Activated CD8-positive, alpha-beta memory T cell treated with anti-CD3 and anti-CD28 coated beads for 36 hours (primary cell): ENCODE data around the gene EFR3B. TPM values are rescaled to one million over a fixed set of nuclear protein-coding genes. Genes with fewer than 3 reads are reported as not detected.
"Not testable (repeated sequence)": the region's sequence is repeated elsewhere in the genome, so short reads cannot be mapped to it uniquely, and the experiment has no call there.

ENCODE experiments used
- CTCF ChIA-PET: fragments of 350-600 bp; sonication (Branson Sonifier 250); formaldehyde crosslinking; loops from one replicate; lab custom pipeline; 2021; ENCODE audit warnings: antibody characterized with exemption; lab: Charles Lee
- POLR2A ChIA-PET: fragments of 350-600 bp; sonication (Branson Sonifier 250); formaldehyde crosslinking; loops from one replicate; lab custom pipeline; 2021; ENCODE audit warnings: antibody characterized with exemption; lab: Charles Lee
- total RNA-seq, 2 experiments: library from RNA; stranded (reverse); gene quantifications; one replicate each; pipeline ENCODE4 v1.2.3, GENCODE V29; 2021

EFR3B gene
- total RNA-seq, 2 experiments from 2014 or later: 0.17 to 0.25 TPM

DNA sequence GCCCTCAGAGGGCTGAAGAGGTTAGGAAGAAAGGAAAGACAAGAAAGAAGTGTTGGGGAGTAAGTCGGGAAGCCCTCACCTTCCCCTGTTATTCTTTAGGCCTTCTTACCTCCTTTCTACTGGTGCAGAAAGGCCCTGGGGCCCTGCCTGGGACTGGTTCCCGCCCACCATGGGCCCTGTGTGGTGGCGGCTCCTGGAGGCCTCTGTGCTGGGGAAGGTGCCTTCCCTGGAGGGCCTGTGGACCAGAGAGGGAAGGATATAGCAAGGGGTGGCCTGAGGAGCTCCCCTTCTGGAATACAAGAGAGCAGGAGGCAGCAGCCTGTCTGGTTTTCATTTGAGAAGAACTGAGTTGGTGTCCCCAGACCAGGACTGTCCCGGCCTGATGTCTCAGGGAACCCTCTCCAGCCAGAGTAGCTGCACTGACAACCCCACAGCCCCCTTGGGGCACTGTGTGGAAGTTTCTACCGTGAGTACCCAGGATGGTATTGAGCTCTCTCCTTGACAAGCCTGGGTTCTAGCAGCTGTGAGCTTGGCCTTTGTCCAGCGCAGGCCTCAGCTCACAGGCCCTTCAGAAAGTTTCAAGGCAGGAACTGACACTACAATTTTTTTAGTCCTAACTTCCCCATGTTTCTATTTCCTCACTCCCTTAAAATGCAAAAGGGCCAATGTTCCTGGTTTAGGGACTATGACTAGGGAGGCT, 47.1 kb downstream of the EFR3B start:
- CTCF ChIA-PET: interaction anchor here (0.5 kb wide), 2 partner anchors 54 to 487 kb away, joined by 3 read pairs; no protein-coding TSS in a partner anchor
- POLR2A ChIA-PET: interaction anchor here (0.6 kb wide), 1 partner anchor 25 kb away, joined by 3 read pairs; no protein-coding TSS in a partner anchor

DNA sequence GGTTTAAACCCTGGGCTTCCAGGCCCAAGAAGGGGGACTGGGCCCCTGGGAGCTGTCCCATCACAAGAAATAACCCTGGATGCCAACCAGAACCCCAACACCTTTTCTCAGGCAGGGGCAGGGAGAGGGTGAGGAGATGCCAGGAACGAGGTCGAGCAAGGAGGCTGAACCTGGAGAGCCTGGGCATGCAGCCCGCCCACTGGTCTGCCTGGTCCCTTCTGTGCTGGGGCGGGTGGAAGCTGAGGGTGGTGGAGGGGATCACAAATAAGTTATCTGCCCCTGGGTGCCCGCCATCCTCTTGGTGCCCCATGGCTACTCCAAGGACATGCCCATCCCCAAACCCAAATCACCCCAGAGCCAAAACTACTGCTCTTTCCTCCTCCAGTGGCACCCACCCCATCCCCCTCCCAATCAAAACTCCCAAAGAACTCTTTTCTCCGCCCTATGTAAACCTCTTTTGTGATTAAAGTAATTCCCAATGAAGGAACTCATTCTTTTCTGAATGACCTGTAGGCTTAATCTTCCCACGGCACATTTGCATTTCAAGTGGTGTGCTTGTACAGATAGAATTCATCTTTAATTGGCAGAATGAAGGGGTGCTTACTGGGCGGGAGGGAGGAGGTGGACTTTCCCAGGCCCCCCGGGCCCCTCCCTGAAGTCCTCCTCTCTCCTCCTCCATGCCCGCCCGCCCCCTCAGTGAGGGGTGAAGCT, 47.9 kb downstream of the EFR3B start:
- POLR2A ChIA-PET: no interaction called here
- CTCF ChIA-PET: interaction anchor here (0.5 kb wide), 1 partner anchor 486 kb away, joined by 3 read pairs; no protein-coding TSS in a partner anchor

DNA sequence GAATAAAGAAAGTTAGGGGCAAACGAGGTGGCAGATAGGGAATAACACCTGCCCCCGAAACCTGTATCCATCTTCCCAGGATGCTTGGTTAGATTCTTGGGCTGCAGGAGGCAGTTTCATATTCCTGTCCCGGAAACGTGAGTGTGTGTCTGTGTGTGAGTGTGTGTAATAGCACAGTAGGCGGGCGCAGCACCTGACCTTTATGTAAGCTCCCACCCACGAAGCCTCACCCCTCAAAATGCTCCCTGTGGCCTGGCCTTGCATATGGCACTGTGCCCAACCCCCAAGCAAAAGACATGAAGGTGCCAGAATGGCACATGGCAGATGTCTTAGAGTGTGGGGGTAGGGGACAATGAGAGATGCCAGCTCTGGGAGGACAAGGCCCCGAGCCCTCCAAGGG, 48.9 kb downstream of the EFR3B start:
- ChIA-PET CTCF (no interaction called here), POLR2A (no interaction called here)

DNA sequence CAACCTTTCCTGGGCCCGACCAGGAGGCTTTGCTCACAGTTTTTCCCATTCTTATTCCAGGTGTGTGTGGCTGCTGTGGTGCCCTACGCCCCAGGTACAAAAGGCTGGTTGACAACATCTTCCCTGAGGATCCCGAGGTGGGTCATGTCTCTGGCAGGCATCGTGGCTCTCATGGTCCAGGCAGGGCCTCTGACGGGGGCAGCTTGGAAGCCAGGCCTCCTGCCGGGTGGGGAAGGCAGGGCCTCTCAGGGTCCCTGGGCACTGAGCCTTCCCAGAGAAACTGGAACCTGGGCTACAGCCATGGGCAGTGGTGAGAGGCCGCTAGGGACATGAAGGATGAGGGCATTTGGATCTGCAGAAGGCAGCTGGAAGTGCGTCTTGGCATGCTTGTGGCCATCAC, 49.4 kb downstream of the EFR3B start:
- ChIA-PET POLR2A (no interaction called here), CTCF (no interaction called here)

DNA sequence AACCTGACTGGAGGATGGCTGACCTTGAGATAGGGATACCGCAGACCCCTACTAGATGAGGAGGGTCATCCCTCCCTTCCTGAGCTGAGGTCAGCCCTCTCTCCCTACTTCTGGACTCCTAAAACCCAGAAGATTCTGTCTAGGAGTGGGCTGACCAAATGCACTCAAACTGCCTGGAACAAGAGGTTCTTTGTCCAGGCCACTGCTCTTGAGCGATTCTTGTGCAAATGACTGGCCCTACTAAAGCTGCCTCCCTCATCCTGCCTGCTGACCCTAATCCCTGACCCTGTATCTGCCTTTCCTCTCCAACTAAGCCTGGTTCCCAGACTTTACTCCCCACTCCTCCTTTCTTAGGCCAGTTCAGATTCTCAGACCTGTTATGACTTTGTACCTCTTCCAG, 56.2 kb downstream of the EFR3B start:
- ChIA-PET CTCF (interaction anchor here (0.7 kb wide), 1 partner anchor 10 kb away, joined by 3 read pairs; no protein-coding TSS in a partner anchor), POLR2A (no interaction called here)

DNA sequence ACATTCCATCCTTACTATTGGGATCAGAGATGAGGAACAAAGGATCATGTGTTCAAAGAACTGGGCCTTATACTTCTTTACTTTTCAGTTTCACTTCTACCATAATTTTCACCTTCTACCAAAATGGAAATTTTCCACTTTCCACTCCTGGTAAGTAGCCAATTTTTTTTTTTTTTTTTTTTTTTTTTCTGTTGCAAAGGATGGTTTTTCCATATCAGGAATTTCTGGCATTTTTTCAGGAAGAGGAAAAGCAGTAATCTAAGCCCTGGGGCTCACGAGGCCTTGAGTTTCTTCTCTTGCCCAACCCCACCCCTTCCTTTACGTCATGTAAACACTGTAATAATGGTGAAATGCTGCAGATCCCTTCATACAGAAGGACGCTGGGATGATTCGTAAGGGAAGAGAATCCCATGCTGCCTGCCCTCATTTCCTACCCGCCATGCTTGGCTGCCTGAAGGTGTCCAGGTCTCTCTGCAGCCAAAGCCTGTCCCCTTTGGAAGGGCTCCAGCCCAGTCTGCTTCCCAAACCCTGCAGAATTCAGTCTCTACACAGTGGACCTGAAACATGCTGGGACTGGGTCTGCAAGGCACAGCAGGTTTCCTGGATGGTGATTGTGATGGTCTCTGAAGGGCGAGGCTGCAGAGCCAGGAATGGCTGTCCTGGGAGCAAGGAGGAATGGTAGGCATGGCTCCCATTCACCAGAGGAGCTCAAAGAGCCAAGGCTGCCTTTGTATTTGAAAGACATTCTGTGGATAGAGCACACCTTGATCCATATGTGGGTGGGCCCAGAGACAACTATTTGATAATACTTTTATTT, 57.0 kb downstream of the EFR3B start:
- POLR2A ChIA-PET: no interaction called here
- CTCF ChIA-PET: no interaction called here

DNA sequence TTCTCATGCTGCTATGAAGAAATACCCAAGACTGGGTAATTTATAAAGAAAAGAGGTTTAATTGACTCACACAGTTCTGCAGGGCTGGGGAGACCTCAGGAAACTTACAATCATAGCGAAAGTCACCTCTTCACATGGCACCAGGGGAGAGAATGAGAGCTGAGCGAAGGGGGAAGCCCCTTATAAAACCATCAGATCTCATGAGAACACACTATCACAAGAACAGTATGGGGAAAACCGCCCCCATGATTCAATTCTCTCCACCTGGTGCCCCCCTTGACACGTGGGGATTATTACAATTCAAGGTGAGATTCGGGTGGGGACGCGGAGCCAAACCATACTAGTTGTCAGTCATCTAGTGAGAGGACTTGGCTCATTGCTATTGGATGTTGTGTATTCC, 60.5 kb downstream of the EFR3B start:
- POLR2A ChIA-PET: not testable (repeated sequence)
- CTCF ChIA-PET: interaction anchor here (0.7 kb wide), 1 partner anchor 132 kb away, joined by 3 read pairs; no protein-coding TSS in a partner anchor

DNA sequence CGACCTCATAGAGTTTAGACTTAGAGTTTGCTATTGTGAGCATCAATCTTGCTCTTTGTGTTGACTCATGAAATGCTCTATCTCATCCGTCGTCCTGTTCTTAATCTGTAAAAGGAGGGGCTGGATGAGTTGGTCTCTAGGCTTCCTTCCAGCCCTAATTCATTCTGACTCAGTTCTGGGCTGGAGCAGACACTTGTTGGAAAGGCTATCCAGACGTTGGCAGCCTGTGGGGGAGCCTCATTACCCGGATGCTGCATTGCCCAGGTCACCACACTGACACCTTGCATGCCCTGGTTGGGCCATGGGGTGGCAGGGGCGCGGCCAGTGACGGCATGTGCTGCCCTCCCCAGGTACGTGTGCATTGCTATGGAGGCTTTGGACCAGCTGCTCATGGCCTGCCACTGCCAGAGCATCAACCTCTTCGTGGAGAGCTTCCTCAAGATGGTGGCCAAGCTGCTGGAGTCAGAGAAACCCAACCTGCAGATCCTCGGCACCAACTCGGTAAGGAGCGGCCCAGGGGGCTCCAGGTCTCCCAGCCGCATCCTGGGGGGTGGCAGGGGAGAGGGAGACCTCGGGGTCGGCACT, 61.5 kb downstream of the EFR3B start:
- CTCF ChIA-PET: no interaction called here
- POLR2A ChIA-PET: no interaction called here

DNA sequence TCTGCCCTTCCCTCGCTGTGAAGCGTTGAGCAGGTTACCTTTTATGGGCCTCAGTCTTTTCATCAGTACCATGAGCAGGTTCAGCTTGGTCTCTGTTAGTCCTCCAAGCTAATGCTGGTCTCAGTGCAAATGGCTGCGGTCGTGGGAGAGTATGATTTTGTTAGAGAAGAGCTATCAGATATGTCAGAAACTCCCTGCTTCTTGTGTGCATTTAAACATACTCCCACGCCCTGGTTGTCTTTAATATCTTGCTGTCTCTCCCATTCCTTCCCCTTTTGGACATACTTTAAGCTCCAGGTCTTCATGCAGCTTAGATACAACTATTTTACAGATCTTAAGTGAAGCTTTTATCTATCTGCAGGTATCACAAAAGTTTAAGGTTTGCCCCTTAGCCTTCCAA, 62.9 kb downstream of the EFR3B start:
- POLR2A ChIA-PET: no interaction called here
- CTCF ChIA-PET: interaction anchor here (1.0 kb wide), 1 partner anchor 24 kb away, joined by 3 read pairs; no protein-coding TSS in a partner anchor

DNA sequence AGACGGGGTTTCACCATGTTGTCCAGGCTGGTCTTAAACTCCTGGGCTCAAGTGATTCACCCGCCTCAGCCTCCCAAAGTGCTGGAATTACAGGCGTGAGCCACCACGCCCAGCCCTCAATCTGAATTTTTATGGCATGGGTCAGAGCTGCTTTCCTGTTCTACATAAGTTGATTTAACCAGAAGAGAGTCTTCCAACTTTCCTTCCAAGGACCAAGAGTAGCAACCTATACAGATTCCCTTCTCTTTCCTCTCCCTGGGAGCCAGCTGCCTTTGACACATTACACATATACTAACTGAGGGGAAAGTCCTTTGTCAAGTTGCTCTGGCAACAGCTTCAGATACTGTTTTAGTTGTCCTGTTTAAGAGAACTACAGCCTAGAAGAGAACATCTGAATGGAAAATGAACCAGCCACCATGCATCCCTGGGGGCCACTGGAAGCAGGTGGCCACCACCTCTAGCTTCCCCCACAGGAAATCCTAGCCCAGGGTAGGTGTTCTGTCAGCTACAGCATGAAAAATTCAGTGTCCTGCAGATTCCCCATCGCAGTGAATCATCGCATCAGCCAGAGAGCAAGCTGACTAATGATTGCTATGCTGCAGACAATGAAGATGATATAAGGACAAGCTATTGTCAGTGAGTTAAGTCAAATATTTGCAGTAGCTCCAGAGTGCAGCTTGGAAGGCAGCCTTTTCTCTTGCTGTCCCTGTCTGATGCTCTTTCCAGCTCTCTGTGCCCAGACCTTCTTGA, 63.6 kb downstream of the EFR3B start:
- ChIA-PET POLR2A (no interaction called here), CTCF (interaction anchor here (1.0 kb wide), 1 partner anchor 23 kb away, joined by 3 read pairs; no protein-coding TSS in a partner anchor)

DNA sequence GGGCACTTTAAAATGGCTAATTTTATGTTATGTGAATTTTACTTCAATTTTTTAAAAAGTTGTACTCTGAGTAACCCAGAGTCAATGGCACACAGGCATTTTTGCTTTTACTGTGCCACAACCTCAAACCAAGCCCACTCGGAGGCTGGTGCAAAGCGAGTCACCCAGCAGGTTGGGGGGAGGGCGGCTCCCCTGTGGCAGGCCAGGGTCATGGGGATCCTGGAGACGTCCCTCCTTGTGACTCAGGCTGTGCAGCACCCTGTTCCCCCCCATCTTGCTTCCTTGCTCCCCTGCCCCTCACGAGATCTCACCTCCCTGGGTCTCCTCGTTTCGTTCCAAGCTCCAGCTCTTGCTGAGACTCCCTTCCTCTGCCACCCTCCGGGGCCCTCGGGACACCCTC, 67.9 kb downstream of the EFR3B start:
- ChIA-PET POLR2A (no interaction called here), CTCF (no interaction called here)

DNA sequence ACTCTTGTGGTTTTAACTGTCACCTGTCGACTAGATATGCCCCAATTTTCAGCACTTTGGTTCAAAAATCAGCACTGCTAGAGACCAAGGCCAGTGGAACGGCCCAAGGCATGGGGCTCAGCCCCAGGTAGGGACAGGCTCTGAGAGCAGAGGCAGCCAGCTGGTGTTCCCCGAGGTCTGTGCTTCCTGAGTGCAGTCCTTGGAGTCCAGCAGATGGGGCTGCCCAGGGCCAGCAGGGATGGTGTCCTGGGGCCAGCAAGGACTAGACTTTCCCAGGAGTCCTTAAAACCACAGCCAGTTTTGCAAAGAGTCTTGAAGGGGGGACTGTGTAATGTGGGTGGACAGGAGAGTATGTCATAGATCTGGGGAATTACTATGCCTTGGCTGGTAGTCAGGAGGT, 70.2 kb downstream of the EFR3B start:
- CTCF ChIA-PET: no interaction called here
- POLR2A ChIA-PET: no interaction called here

DNA sequence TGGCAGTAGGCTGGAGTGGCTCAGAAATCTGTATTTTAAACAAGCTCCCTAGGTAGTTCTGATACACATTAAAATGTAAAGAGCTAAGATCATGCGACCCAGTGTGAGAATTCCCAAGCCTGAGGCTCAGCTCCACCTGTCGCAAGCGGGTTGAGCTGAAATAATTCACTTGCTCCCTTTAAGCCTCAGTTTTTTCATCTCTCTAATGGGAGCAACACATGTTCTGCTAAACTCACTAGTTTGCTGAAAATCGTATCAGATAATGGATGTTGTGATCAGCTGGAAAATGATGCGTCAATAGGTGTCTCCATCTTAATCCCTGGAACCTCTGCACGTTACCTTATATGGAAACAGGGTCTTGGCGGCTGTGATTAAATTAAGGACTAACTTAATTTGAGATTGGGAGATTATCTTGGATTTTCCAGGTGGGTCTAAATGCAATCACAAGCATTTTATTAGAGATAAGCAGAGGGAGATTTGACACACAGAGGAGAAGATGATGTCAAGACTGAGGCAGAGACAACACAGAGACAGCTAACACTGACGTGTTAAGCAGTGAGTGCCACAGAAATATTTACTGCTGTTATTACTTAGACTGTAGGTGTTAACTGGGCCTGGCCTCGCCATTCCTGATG, 73.5 kb downstream of the EFR3B start:
- POLR2A ChIA-PET: no interaction called here
- CTCF ChIA-PET: no interaction called here

DNA sequence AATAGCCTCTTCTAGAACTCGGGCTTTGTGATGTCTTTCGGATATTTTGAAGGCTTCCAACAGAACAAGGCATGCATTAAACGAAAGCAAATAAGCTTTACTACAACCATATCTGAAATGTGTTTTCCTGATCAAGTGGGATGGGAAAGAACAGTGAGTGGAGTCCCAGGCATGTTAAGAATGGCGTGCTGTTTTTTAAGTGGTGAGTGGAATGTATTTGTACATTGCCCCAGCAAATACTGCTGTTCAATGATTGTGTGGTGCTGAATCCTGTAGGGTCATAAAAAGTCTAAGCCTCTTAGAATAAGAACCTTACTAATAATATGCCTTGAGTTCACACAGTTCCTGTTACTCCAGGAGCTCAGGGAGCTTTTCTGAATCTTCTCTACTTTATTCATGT, 74.0 kb downstream of the EFR3B start:
- CTCF ChIA-PET: no interaction called here
- POLR2A ChIA-PET: no interaction called here

DNA sequence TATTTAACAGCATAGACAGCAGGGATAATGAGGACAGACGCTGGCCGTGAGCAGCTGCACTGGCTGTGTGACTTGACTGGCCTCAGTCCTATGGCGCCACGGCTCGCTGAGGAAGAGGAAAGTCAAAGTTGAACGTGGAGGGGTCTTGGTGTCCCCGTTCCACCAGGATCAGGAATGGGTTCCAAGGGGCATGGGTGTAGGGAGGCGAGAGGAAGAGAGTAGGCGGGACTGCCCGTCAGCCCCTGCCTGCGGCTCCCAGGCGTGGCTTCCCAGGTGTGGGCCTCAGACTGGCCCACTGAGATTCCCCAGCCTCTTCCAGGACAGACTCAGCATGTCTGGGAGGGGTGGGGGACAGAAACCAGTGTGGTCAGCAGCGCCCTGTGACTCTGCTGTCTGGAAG, 75.1 kb downstream of the EFR3B start:
- POLR2A ChIA-PET: no interaction called here
- CTCF ChIA-PET: interaction anchor here (0.9 kb wide), 1 partner anchor 12 kb away, joined by 3 read pairs; no protein-coding TSS in a partner anchor

DNA sequence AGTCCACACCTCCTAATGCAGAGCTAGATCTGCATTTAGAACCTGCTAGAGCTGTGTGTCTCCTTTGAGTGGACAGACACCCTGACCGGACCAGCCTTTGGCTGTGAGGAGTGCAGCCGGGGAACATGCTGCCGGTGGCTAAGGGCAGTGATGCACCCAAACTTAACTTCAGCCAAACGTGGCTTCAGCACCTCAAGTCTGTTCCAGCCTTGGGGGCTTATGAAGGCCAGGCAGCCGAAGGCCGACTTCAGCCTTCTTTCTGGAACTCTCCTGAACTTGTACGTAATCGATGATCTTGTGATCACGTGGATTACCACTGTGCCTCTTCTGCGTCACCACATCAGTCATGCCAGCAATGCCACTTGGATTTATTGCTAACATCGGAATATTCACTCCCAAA, 77.4 kb downstream of the EFR3B start:
- POLR2A ChIA-PET: no interaction called here
- CTCF ChIA-PET: no interaction called here

DNA sequence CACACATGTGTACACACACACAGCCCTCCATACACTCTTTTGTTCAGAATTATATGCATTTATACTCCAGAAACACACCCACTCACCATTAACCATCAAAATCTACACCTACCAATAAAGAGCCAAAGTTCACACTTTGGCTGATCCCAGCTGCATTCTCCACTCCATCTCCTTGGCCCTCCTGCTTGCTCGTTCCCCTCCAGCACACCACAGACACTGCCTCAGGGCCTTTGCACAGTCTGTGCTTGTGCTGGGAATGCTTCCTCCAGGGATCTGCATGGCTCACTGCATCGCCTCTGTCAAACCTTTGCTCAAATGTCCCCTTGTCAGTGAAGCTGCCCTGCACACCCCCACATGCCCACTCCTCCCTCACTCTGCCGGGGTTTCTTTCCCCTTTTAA, 80.5 kb downstream of the EFR3B start:
- CTCF ChIA-PET: interaction anchor here (0.8 kb wide), 1 partner anchor 9 kb away, joined by 3 read pairs; no protein-coding TSS in a partner anchor
- POLR2A ChIA-PET: no interaction called here

DNA sequence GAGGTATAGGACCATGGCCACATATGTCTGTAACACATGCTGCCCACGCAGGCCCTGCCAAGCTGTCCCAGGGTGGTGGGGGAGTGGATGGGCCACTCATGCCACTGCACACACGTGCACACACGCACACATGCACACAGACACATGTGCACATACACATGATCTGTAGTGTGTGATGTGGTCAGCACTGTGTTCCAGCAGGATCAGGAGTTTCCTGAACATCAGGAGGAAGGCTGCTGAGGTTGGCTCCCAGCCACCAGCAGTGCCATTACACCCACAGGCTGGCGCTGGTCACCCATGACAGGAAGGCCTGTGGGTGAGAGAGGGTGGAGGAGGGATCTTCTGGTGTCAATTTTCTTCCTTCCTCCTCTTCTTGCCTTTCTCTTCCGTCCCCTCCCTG, 81.8 kb downstream of the EFR3B start:
- POLR2A ChIA-PET: no interaction called here
- CTCF ChIA-PET: no interaction called here
